ENCODE results near the gene CRYBG3.

CRYBG3 gene

DNA sequence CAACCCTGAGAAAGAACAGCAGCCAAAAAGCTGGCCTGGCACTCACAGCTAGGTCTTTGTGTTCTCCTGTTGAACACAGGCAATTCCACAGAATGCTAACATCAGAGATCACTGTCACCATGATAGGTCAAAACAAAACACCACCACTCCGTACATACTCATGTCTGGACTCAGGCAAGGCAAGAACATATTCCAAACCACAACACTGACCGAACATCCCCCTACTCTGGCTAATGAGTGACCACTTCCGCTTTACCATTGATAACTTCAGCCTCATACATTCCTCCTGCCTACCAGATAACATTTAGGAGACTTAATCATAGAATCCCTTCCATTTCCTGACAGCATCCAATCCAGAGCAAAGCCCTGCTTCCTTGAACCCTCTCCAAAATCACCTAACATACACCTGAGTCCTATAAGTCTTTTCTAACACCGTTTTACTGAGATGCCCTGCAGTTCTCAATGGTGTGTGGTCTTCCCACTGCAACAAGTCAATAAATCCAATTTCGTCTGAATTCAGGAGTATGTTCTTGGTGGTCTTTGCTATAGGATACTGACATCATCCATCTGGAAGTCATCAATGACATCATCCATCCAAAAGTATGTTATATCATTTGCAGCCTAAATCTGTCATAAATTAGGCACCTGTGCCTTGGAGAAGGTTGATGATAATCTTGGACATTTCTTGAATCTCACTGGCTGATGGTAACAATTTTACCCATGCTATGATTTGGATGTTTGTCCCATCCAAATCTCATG, 126.7 kb downstream of the CRYBG3 start:
- no peak for TF ChIP-seq CREB1 (IDR thresholded peaks at IDR 0.05; ENCODE audit: low read depth)
- TF ChIP-seq TEAD4 (IDR thresholded peaks at IDR 0.05), result no peak
- TF ChIP-seq, protein P1, sequence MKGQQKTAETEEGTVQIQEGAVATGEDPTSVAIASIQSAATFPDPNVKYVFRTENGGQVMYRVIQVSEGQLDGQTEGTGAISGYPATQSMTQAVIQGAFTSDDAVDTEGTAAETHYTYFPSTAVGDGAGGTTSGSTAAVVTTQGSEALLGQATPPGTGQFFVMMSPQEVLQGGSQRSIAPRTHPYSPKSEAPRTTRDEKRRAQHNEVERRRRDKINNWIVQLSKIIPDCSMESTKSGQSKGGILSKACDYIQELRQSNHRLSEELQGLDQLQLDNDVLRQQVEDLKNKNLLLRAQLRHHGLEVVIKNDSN (IDR thresholded peaks at IDR 0.05), result no peak
- TF ChIP-seq ZBTB7A (IDR thresholded peaks at IDR 0.05; ENCODE audit: low read depth), result no peak
- TF ChIP-seq NFIC (IDR thresholded peaks at IDR 0.05), result no peak
- no peak for TF ChIP-seq CEBPB (IDR thresholded peaks at IDR 0.05)
- TF ChIP-seq YY1 (IDR thresholded peaks at IDR 0.05; ENCODE audit: low read depth), result no peak
- no peak for TF ChIP-seq RAD21 (IDR thresholded peaks at IDR 0.05; ENCODE audit: low read depth)
- no peak for TF ChIP-seq EP300 (IDR thresholded peaks at IDR 0.05; ENCODE audit: borderline replicate concordance)
- no peak for TF ChIP-seq TAF1 (IDR thresholded peaks at IDR 0.05; ENCODE audit: low read depth)
- TF ChIP-seq EGR1 (IDR thresholded peaks at IDR 0.05), result no peak
- TF ChIP-seq TCF12 (IDR thresholded peaks at IDR 0.05; ENCODE audit: low read depth), result no peak
- TF ChIP-seq FOXM1 (IDR thresholded peaks at IDR 0.05; ENCODE audit: borderline replicate concordance, low read depth), result no peak
- TF ChIP-seq, protein P2, sequence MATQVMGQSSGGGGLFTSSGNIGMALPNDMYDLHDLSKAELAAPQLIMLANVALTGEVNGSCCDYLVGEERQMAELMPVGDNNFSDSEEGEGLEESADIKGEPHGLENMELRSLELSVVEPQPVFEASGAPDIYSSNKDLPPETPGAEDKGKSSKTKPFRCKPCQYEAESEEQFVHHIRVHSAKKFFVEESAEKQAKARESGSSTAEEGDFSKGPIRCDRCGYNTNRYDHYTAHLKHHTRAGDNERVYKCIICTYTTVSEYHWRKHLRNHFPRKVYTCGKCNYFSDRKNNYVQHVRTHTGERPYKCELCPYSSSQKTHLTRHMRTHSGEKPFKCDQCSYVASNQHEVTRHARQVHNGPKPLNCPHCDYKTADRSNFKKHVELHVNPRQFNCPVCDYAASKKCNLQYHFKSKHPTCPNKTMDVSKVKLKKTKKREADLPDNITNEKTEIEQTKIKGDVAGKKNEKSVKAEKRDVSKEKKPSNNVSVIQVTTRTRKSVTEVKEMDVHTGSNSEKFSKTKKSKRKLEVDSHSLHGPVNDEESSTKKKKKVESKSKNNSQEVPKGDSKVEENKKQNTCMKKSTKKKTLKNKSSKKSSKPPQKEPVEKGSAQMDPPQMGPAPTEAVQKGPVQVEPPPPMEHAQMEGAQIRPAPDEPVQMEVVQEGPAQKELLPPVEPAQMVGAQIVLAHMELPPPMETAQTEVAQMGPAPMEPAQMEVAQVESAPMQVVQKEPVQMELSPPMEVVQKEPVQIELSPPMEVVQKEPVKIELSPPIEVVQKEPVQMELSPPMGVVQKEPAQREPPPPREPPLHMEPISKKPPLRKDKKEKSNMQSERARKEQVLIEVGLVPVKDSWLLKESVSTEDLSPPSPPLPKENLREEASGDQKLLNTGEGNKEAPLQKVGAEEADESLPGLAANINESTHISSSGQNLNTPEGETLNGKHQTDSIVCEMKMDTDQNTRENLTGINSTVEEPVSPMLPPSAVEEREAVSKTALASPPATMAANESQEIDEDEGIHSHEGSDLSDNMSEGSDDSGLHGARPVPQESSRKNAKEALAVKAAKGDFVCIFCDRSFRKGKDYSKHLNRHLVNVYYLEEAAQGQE (IDR thresholded peaks at IDR 0.05; ENCODE audit: low read depth), result no peak
- TF ChIP-seq, protein P3, sequence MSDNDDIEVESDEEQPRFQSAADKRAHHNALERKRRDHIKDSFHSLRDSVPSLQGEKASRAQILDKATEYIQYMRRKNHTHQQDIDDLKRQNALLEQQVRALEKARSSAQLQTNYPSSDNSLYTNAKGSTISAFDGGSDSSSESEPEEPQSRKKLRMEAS (IDR thresholded peaks at IDR 0.05), result no peak

DNA sequence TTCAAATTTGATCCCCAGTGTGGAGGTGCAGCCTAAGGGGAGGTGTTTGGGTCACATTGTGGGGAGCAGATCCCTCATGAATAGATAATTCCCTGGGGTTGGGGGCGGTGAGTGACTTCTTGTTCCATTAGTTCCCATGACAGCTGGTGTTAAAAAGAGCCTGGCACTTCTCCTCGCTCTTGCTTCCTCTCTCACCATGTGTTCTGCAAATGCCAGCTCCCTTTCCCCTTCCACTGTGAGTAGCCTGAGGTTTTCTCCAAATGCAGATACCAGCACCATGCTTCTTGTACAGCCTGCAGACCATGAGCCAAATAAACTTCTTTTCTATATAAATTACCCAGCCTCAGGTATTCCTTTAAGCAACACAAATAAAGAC, 127.3 kb downstream of the CRYBG3 start:
- TF ChIP-seq CEBPB (IDR thresholded peaks at IDR 0.05) (no peak), FOXM1 (IDR thresholded peaks at IDR 0.05; ENCODE audit: borderline replicate concordance, low read depth) (no peak), TCF12 (IDR thresholded peaks at IDR 0.05; ENCODE audit: low read depth) (no peak), RAD21 (IDR thresholded peaks at IDR 0.05; ENCODE audit: low read depth) (no peak)
- TF ChIP-seq, protein P2 (IDR thresholded peaks at IDR 0.05; ENCODE audit: low read depth), result no peak

DNA sequence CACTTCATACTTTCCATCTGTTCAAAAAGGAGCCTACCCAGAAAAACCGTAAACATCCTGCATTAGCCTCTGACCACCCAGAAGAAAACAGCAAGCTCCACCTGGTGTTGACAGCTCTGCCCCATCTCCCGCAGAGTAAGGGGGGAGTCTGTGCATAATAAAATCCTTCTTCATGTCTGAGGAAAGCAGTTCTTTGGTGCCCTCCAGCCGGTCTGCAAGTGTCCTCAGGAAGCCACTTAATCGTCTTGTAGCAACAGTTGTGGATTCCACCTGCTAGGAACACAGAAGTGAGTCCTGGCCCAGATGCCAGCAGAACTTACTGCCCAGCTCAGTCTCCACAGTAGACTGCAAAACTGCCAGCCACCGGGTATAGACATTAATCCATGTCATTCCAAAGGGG, 127.9 kb downstream of the CRYBG3 start:
- TF ChIP-seq TCF12 (IDR thresholded peaks at IDR 0.05; ENCODE audit: low read depth) (no peak), TAF1 (IDR thresholded peaks at IDR 0.05; ENCODE audit: low read depth) (no peak), EGR1 (IDR thresholded peaks at IDR 0.05) (no peak), CEBPB (IDR thresholded peaks at IDR 0.05) (no peak), TEAD4 (IDR thresholded peaks at IDR 0.05) (no peak), NFIC (IDR thresholded peaks at IDR 0.05) (no peak), EP300 (IDR thresholded peaks at IDR 0.05; ENCODE audit: borderline replicate concordance) (no peak)
- TF ChIP-seq, protein P3 (IDR thresholded peaks at IDR 0.05), result no peak
- TF ChIP-seq, protein P2 (IDR thresholded peaks at IDR 0.05; ENCODE audit: low read depth), result no peak

DNA sequence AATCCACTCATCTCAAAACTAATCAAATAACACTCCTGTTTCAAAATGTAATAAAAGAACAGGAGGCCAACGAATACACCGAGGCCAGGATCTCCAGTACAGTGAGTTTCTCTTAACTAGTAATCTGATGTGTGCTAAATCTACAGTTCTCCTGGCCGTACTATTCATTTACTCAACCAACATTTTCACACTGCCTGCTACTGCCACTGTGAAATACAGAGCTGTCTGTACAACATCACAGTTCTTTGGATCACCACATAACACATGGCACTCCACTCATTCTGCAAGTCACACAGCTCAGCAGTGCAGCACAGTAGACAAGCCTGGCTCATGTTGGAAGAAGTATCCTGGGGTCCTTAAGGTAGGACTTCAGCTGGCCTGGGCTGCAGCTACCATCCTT, 128.5 kb downstream of the CRYBG3 start:
- TF ChIP-seq FOXM1 (IDR thresholded peaks at IDR 0.05; ENCODE audit: borderline replicate concordance, low read depth), result no peak
- TF ChIP-seq TCF12 (IDR thresholded peaks at IDR 0.05; ENCODE audit: low read depth), result no peak
- no peak for TF ChIP-seq EP300 (IDR thresholded peaks at IDR 0.05; ENCODE audit: borderline replicate concordance)
- TF ChIP-seq, protein P1 (IDR thresholded peaks at IDR 0.05), result no peak
- TF ChIP-seq RAD21 (IDR thresholded peaks at IDR 0.05; ENCODE audit: low read depth), result no peak
- TF ChIP-seq, protein P3 (IDR thresholded peaks at IDR 0.05), result no peak
- TF ChIP-seq NFIC (IDR thresholded peaks at IDR 0.05), result no peak
- TF ChIP-seq EGR1 (IDR thresholded peaks at IDR 0.05), result no peak
